22Rv1 (cell line): ENCODE data around the gene LAPTM5.

Experiments used
- H3K27ac ChIP-seq: fragments of 450-650 bp; 2 replicates; pipeline ENCODE4 v1.5.1; 2017
- CTCF ChIP-seq: fragments of 450-650 bp; IDR thresholded peaks from 2 replicates; pipeline ENCODE4 v1.5.1; 2017; ENCODE audit warnings: mild to moderate bottlenecking
- ZFX ChIP-seq: fragments of 450-650 bp; IDR thresholded peaks from 2 replicates; pipeline ENCODE4 v1.6.1; 2017; ENCODE audit warnings: antibody characterized with exemption, borderline replicate concordance

The LAPTM5 gene

GRCh38 chr1:30728340-30728739, 29.2 kb downstream of the LAPTM5 start:
- H3K27ac ChIP-seq, result no peak overlapping the region
- TF ChIP-seq ZFX (no peak), CTCF (no peak)

- TF ChIP-seq CTCF, result no peak
- TF ChIP-seq ZFX, result no peak
- no peak overlapping the region for H3K27ac ChIP-seq
These were observed 29.8 kb downstream of the LAPTM5 start for GRCh38 chr1:30727824-30728223.

GRCh38 chr1:30726773-30727684, 30.5 kb downstream of the LAPTM5 start:
- TF ChIP-seq CTCF (no peak), ZFX (no peak)
- no peak overlapping the region for H3K27ac ChIP-seq

- no peak overlapping the region for H3K27ac ChIP-seq
- TF ChIP-seq ZFX (no peak), CTCF (no peak)
These were observed 31.3 kb downstream of the LAPTM5 start for GRCh38 chr1:30726236-30726635.

- TF ChIP-seq CTCF (no peak), ZFX (no peak)
- H3K27ac ChIP-seq, result no peak overlapping the region
These were observed 32.0 kb downstream of the LAPTM5 start for GRCh38 chr1:30725450-30726095.

- no peak for TF ChIP-seq ZFX
- TF ChIP-seq CTCF, result no peak
- no peak overlapping the region for H3K27ac ChIP-seq
These were observed 32.7 kb downstream of the LAPTM5 start for GRCh38 chr1:30724655-30725421.
